ENCODE data around the gene SLC1A2.

SLC1A2 gene

DNA sequence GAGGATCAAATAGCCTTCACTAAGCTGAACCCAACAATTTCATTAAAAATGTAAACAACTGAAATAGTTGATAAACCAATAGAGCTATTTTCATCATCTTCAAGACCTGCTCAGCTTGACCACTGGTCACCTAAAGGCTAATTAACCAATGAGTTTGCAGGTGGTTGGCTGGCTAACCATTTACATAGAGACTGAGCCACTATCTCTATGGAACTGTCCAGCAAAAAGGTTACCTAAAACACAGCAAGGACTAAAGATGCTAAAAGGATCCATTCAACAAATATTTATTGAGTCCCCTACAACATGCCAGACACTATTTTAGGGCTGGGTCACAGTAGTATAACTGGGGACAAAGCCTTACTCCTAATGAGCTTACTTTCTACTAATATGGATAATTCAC lies 156.6 kb downstream of the SLC1A2 start:
- DNase-seq, result no peak

DNA sequence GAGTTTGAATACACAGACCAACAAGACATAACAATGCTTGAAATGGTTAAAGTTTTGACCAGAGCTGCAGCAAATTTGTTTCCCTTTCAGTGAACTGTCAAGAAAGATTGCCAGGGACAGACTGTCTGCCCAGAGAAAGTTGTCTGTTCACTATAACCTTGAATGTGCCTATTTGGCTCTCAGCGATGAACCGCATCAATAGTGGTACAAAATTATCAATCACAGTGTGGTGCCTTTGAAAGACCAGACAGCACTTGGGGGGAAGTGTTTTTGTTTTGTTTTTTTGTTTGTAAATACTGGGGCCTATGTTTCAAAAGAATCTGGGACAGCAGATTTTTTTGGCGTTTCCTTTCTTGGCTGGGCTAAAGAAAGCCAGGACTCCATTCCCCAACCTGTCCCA lies 157.3 kb downstream of the SLC1A2 start:
- no peak for DNase-seq

DNA sequence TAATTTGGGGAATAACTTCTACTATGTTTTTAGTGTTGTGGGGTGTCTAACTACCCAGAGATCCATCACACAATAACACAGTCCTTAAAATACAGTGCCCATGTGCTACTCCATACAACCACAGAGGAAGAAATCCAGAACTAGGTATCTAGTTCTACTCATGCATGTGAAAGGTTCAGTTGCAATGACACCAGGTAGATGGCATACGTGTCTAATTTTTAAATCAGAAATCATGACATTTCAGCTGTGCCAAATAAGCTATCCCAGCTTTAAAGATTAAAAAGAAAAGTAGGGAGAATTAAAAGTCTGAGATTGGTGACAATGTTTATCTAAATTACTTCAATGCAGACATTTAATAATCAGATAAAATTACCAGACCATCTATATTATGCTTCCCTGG lies 158.2 kb downstream of the SLC1A2 start:
- DNase-seq, result no peak

DNA sequence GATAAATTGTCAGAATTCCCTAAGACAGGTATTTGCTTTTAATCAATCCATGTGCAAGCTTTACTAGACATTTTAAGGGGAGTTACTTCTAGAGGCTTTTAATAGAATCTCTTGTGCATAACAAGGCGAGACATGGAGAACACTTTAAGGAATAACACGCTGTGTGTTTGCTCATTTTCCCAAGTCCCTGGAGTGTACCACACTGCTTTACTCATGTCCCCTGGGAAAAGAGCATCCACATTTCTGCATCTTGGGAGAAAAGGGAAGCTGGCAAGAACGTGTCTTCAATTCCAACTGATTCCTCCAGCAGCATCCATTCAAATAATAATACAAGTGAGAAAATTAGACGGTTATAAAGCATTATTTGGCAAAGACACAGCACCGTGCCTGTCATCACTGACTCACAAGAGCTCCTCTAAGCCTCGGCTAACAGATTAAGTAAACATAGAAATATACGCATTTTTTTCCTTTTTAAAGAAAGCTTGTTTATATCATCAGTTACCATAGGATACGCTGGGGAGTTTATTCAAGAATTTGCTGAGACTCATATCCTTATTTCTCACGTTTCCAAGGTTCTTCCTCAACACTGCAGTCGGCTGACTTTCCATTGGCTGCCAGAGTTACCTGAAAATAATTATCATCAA lies 158.9 kb downstream of the SLC1A2 start:
- DNase-seq, result no peak

DNA sequence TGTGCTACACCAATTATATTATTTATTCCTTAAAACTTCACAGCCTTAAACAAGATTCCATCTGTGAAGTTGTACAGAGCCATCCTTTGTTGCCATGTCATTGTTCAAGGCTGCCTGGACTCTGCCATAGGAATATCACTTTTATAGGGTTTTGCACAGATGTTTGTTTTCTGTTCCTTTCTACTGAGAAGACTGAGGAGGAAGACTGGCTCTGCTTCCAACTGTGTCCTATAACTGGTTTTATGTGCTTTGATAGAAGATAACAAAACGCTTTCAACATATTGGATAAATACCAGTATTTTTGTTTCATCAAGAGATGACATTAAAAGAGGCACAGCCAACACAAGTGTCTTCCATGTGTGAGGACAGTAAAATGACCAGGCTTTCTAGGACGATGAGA lies 159.8 kb downstream of the SLC1A2 start:
- no peak for DNase-seq

GRCh38 chr11:35257281-35257680 lies 162.1 kb downstream of the SLC1A2 start:
- no peak for DNase-seq

GRCh38 chr11:35256296-35256695 lies 163.1 kb downstream of the SLC1A2 start:
- no peak for DNase-seq

- no peak for DNase-seq
Observed at GRCh38 chr11:35255514-35255913, 163.8 kb downstream of the SLC1A2 start.

DNA sequence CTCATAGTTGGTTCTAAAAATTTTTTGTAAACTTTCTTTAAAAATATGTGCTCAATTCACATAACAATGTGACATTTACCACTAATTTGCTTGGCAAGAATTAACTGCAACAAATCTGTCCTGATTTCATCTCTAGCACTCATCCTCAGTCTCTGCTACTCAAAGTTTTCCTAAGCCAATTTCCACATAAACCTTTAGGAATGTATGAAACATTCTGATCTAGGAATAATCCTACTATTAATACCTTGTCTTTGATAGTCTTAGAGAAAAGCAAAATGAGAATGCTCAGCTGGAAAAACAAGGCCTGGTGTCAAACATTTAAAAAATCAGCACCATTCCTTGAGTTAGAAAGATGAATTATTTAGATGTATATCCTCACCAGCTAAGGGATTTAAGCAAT lies 166.1 kb downstream of the SLC1A2 start:
- DNase-seq, result no peak

DNA sequence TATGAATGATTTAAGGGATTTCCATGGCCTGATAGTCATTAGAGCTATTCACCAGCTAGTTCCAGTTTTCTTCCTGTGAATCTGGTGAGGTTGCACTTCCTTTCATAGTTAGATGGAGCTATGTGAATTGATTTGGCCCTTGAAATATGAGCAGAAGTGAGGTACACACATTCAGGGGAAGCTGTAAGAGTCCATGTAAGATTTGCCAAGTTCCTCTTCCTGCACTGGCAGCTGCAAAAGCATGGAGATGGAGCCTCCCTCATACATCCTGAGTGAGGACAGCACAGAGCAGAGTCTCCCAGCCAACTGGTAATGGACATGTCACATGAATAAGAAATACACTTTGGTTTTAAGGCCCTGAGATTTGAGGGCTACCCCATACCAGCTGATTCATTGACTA lies 168.7 kb downstream of the SLC1A2 start:
- DNase-seq, result no peak

GRCh38 chr11:35250192-35250591 lies 169.2 kb downstream of the SLC1A2 start:
- DNase-seq, result no peak

- DNase-seq, result no peak
Observed at GRCh38 chr11:35248558-35249323, 170.6 kb downstream of the SLC1A2 start.

DNA sequence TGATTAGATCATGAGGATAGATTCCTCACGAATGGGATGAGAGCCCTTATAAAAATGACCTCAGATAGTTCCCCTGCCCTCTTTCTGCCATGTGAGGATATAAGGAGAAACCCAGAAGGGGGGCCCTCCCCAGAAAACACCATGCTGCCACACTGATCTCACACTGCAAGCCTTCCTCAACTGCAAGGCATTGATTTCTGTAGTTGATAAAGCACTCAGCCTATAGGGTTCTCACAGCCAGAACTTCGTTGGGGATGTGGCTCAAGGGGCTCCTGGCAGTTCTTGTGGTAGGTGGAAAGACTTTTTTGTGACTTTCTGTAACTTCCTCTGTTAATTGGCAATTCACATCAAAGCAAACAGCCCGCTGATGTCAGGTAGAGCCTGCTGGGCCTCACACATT lies 171.5 kb downstream of the SLC1A2 start:
- no peak for DNase-seq

GRCh38 chr11:35247428-35247827 lies 171.9 kb downstream of the SLC1A2 start:
- no peak for DNase-seq

- DNase-seq, result no peak
Observed at GRCh38 chr11:35246745-35247144, 172.6 kb downstream of the SLC1A2 start.

GRCh38 chr11:35245786-35246185 lies 173.6 kb downstream of the SLC1A2 start:
- DNase-seq, result no peak

- no peak for DNase-seq
Observed at GRCh38 chr11:35245056-35245455, 174.3 kb downstream of the SLC1A2 start.

DNA sequence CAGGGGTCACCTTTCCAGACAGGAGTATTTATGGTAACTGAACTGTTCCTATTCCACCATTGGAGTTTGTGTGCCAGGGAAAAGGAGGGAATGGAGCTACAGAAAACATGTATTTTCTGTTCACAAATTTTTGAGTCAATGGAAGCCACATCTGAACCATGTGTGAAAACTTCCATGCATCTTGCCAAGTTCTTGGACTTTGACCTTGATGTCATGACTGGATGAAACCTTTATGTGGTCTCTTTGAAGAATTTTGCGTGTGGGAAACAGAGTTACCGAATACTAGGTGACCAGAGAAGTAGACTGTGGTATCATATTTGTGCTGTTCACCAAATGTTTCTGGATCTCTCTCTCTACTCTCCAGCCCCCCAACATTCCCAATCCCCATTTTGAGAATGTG lies 175.6 kb downstream of the SLC1A2 start:
- no peak for DNase-seq

GRCh38 chr11:35242412-35243242 lies 176.7 kb downstream of the SLC1A2 start:
- DNase-seq, result no peak

- DNase-seq, result no peak
Observed at GRCh38 chr11:35241531-35241930, 177.8 kb downstream of the SLC1A2 start.

GRCh38 chr11:35241083-35241482 lies 178.3 kb downstream of the SLC1A2 start:
- no peak for DNase-seq

- DNase-seq, result no peak
Observed at GRCh38 chr11:35239471-35240075, 179.8 kb downstream of the SLC1A2 start.

DNA sequence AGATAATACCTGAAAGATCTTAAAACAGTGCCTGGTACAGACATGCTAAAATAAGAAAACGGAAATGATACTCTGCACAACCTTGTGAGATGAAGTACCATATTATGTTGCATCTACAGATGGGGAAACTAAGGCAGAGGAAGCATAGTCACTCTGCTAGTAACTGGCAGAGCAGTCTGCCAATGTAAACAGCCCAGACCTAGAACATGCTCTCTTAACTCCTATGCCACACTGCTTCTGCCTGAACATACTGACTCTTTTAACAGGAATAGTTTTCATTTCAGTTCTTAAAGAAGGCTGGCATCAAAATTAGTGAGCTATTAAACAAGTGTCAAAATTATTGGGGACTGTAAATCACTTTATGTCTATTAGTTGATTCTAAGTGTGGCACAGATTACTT lies 180.5 kb downstream of the SLC1A2 start:
- no peak for DNase-seq
